ENCODE measurements around the gene ANKRD37.
"Not testable (repeated sequence)": the region's sequence is repeated elsewhere in the genome, so short reads cannot be mapped to it uniquely, and the experiment has no call there.

- TF ChIP-seq SPI1 (IDR thresholded peaks at IDR 0.05; ENCODE audit: low read depth, low read length); POLR2AphosphoS5 (IDR thresholded peaks at IDR 0.05; ENCODE audit: low read depth, low read length); TAF1 (IDR thresholded peaks at IDR 0.05; ENCODE audit: low read depth, low read length); POLR2A (IDR thresholded peaks at IDR 0.05; ENCODE audit: low read depth, low read length); PAX5 (IDR thresholded peaks at IDR 0.05; ENCODE audit: insufficient read depth, low read length, severe bottlenecking): not testable (repeated sequence)
Measured at GRCh38 chr4:185362570-185362969, 34.1 kb upstream of the ANKRD37 start.
